ENCODE data around the gene SLC39A6.
"Not testable (repeated sequence)": the region's sequence is repeated elsewhere in the genome, so short reads cannot be mapped to it uniquely, and the experiment has no call there.

SLC39A6 gene

DNA sequence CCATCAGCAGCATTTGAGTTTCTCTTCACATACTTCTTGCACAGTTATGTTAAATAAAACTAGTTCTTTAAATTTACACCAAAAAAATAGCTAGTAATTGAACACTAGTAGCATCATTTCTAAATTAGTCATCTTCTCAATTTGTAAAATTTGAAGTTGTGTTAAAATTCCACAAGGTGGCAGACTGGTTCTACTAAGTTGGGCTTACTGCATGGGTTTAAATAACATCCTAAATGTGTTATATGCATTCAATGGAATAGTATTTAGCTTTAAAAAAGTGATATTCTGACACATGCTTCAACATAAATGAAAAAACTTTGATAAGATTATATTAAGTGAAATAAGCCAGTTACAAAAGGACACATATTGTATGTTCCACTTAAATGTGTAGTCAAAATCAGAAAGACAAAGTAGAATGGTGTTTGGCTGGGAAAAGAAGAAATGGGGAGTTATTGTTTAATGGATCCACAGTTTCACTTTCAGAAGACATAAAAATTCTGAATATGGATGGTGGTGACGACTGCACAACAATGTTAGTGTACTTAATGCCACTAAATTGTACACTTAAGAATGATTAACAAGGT is 33.1 kb downstream of the SLC39A6 start:
- peak in 3 of 6 experiments; percentile 7 to 56 (median 34) for DNase-seq

DNA sequence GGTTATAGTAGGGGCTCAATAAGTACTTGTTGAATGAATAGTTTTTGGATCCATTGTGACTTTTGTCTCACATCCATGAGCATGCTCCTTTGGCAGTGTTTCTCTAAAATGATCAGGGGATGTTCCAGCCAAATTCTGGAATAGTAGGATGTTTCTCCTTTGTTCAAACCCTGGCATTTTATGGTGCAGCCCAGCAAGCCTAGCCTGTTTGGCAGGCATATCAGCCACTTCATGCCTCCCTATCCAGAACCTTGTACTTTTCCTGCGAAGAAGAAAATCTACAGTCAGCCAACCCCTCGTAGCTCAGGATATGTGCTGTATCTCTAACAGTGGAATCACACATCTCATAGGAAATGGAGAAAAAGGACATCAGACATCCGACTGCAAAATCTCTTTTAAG is 34.7 kb downstream of the SLC39A6 start:
- no peak for DNase-seq

DNA sequence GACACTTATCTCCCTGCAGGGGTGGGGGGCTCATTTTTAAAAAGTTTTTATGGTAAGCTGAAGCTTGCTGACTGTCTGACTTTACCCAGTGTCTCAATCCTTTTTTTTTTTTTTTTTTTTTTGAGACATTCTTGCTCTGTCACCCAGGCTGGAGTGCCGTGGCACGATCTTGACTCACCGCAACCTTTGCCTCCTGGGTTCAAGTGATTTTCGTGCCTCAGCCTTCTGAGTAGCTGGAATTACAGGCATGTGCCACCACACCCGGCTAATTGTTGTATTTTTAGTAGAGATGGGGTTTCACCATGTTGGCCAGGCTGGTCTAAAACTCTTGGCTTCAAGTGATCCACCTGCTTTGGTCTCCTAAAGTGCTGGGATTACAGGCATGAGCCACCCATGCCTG is 37.0 kb downstream of the SLC39A6 start:
- DNase-seq = not testable (repeated sequence)

DNA sequence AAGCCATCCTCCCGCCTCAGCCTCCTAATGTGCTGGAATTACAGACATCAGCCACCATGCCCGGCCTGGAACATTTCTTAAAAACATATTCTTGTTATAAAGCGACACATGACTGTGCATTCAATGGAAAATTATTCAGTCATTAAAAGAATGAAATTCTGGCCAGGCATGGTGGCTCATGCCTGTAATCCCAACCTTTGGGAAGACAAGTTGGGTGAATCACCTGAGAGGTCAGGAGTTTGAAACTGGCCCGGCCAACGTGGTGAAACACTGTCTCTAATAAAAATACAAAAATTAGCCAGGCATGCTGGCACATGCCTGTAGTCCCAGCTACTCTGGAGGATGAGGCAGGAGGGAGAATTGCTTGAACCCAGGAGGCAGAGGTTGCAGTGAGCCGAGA is 40.1 kb downstream of the SLC39A6 start:
- no peak for DNase-seq

DNA sequence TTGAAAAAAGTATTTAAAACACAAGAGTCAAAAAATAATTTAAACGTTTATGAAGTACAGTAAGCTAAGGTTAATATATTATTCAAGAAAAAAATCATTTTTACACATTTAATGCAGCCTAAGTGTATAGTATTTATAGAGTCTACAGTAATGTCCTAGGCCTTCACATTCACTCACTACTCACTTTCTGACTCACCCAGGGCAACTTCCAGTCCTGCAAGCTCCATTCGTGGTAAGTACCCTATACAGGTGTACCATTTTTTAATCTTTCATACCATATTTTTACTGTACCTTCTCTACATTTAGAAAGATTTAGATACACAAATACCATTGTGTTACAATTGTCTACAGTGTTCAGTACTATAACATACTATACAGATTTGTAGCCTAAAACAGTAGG is 40.9 kb downstream of the SLC39A6 start:
- no peak for DNase-seq

DNA sequence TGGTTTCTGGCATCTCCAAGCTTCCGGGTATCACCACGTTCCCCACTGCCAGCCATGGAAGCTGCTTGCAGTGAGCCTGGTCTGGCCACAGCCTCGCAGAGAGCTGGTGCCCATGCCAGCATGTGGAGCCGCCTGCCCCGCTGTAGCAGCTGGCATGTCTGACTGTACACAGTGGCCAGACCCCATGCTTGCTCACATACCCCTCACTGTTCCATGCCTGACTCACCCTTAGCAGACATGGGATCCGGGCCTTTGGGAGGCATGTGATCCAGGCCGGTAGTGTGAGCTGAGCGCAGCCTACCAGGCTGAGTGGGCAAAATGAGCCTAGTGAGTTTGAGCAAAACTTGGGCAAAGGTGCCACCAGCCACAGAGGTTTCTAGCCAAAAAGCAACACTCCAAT is 43.0 kb downstream of the SLC39A6 start:
- no peak for DNase-seq

DNA sequence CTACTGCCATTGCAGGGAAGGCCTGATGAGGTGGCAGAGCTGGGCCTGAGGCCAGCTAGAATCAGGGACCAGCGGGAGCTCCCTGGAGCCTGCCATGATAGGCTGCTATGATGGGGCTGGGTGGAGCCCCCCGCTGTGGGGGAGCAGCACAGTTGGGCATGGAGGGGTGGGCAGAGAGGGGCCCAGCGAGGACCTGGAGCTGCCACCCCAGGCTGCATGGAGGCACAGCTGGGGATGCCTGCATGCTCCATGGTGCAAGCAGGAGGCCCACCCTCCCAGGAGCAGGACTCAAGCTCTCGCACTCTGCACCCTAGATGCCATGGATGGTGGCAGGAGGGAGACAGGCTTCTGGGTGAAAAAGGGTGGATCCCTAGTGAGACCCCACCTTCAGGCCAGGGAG is 43.9 kb downstream of the SLC39A6 start:
- DNase-seq = no peak

DNA sequence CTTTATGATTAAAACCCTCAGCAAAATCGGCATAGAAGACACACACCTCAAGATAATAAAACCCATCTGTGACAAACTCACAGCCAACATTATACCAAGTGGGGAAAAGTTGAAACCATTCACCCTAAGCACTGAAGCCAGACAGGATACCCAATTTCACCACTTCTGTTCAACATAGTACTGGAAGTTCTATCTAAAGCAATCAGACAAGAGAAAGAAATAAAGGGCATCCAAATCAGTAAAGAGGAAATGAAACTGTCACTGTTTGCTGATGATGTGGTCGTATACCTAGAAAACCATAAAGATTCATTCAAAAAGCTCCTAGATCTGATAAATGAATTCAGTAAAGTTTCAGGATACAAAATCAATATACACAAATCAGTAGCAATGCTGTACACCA is 45.4 kb downstream of the SLC39A6 start:
- DNase-seq = no peak

DNA sequence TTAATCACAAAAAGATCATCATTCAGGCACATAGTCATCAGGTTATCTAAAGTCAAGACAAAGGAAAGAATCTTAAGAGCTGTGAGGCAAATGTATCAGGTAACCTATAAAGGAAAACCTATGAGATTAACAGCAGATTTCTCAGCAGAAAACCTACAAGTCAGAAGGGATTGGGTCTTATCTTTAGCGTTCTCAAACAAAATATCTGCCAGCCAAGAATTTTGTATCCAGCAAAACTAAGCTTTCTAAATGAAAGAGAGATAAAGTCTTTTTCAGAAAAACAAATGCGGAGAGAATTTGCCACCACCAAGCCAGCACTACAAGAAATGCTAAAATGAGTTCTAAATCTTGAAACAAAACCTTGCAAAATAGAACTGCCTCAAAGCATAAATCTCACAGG is 48.0 kb downstream of the SLC39A6 start:
- DNase-seq = not testable (repeated sequence)

DNA sequence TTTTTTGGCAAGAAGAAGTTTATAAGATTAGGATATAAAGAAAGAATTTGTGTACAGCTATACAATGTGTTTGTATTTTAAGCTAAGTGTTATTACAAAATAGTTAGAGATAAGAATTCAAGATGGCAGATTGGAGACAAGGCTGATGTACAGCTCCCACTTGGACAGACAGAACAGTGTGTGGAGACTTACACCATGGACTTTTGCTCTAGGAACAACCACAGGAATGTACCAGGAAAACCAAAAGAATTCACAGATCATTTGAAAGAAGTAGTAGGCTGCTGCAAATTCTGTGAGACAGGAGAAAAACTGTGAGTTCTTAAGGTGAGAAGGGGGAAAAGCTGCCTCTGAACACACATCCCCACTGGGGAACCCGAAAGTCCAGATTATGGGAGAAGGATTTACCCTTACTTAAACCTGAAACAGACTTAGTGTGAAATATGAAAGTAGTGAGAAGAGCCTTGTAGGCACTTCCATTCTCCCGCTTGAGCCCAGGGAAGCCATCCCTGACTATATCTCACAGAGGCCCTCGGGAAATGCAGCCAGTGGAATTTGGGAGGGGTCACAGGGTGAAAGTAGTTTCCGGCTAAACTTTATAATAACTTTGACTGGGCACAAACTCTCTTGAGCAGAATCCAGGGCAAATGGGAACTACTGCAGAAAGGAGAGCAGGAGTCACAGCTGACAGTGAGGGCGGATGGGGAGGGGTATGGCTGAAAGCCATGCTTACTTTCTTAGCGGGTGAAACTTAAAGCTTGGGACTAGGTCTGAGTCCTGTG is 50.2 kb downstream of the SLC39A6 start:
- no peak for DNase-seq

DNA sequence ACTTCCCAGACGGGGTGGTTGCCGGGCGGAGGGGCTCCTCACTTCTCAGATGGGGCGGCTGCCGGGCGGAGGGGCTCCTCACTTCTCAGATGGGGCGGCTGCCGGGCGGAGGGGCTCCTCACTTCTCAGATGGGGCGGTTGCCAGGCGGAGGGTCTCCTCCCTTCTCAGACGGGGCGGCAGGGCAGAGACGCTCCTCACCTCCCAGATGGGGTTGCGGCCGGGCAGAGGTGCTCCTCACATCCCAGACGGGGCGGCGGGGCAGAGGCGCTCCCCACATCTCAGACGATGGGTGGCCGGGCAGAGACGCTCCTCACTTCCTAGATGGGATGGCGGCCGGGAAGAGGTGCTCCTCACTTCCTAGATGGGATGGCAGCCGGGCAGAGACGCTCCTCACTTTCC is 51.4 kb downstream of the SLC39A6 start:
- not testable (repeated sequence) for DNase-seq

DNA sequence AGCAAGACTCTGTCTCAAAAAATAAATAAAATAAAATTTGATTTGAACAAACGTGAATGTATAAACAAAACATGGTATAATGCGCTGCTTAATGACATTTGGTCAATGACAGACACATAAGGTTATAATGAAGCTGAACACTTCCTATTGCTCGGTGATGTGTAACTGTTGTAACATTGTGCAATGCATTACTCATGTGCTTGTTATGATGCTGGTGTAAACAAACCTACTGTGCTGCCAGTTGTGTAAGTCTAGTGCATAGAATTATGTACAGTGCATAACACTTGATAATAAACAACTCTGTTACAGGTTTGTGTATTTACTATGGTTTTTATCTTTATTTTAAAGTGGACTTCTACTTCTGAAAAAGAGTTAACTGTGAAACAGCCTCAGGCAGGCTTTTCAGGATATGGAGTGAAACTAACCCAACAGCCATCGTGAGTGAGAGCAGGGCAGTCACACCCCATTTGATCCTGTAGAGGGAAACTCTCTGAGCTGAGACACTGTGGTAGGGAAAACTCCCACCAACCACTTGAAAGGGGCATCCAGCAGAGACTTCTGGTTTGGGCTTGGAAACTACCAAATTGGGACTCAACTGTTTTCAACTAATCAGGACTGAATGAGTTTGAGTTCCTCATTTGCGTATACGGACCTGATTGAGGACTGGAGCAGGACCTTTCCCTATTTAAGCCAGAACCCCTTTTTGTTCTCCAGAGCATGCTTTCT is 53.1 kb downstream of the SLC39A6 start:
- DNase-seq = no peak

DNA sequence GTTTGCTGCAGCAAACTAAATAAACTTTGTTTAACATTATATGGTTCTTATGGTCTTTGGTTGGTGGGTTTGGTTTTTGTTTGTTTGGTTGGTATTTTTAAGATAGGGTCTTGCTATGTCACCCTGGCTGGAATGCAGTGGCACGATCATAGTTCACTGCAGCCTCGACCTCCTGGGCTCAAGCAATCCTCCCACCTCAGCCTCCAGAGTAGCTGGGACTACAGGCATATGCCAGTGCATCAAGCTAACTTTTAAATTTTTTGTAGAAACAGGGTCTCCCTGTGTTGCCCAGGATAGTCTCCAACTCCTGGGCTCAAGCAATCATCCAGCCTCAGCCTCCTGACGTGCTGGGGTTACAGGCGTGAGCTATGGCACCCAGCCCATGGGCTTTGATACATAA is 54.7 kb downstream of the SLC39A6 start:
- no peak for DNase-seq

DNA sequence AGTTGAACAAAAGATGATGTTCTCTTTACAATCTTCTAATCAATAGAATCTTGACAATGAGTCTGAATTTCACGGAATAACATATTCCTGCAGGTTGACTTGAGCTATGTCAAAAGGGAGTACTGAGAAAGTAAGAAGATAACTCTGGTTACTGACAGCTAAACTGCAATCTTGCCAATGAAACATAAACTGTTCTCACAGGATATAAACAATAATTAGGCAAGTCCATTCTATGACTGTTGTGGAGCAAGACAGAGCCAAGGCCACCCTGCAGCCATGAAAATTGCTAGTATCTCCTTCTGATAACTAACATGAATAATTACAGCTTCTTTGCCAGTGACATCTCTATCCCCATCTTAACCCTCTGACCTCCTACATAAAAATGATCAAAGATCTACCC is 55.5 kb downstream of the SLC39A6 start:
- no peak for DNase-seq

DNA sequence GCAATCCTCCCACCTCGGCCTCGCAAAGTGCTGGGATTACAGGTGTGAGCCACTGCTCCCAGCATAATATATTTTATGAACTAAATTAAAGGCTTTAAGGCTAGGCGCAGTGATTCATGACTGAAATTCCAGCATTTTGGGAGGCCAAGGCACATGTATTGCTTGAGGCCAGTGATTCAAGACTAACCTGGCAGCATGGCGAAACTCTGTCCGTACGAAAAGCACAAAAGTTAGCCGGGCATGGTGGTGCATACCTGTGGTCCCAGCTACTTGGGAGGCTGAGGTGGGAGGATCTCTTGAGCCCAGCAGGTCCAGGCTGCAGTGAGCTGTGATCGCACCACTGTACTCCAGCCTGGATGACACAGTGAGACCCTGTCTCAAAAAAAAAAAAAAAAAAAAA is 56.7 kb downstream of the SLC39A6 start:
- not testable (repeated sequence) for DNase-seq

DNA sequence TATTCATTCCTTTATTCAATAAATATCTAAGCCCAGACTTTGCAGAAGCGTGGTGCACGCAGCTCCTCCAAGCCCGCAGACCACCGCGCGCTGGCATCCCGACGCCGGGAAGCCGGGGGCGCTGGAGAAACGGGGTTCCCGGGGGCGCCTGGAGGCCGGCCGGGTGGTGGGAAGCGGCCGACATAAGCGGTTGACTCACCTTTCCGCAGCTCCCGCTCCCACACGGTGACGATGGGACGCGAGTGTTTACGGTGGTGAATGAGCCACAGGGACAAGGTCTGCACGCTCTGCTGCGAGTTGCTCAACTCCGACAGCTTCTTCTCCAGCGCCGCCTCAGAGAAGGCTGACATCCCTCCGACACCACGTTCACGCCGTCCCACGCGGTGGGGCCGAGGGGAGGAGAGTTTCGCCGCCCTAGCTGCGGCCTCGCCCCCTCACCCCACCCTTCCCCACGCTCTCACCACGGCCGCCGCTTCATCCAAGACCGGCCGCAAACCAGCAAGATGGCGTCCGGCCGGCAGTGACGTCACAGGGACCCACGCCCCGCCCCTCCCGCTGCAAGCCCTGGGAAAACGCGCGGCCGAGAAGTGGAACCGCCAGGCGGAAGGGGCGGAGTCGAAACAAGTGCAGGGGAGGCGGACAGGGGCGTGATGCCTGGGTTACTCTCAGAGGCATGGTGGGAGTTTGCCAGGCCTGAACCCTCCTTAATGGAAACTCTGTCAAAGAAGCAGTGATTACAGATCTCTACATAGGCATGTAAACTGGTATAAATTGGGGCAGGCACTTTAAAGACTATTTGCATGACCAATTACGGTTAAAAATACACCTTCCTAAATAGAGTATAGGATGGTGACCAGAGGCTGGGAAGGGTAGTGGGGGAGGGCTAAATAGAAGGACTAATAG is 61.8 kb downstream of the SLC39A6 start, which contains the start of gene RPRD1A:
RPRD1A (minus strand) TSS at position 505 of the 903 bp plus-strand sequence; CDS start at position 350, 155 bp downstream.
- peak; percentile 90 to 95 (median 91) for DNase-seq

DNA sequence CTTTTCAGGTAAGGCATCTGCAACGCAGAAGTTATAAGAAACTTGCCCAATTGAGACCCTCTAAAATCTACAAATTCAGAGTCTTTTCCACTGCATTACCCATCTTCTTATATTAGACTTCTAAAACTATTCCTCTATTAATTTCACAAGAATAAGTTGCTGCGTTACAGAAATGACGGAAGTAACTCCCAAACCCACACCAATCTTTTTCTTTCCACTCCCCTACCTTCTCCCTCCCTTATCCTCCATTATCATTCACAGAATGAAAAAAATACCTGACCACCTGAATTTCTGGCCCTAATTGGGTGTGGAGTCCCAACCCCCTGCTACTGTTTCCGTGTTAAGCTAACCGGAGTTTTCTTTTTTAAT is 62.5 kb downstream of the SLC39A6 start:
- DNase-seq = no peak

DNA sequence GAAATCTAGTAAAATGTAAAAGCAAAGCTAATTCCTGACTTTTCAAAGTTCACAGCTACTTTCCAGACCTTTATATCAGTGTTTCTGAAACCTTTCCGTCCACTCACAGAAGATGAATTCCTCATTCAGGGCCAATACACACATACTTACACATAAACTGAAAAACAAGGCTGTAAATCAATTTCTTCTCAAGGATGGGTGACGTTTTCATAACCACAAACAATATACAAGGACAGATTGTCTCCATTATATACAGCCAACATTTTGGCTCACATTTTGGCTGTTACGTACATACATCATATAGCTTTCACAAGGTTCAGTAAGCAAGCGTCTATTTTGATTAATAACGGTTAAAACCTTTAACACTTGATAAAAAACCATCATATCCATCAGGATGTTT is 63.1 kb downstream of the SLC39A6 start:
- DNase-seq = no peak

DNA sequence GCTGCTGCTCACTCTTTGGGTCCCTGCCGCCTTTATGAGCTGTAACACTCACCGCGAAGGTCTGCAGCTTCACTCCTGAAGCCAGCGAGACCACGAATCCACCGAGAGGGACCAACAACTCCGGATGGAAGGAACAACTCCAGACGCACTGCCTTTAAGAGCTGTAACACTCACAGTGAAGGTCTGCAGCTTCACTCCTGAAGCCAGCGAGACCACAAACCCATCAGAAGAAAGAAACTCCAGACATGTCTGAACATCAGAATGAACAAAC is 64.4 kb downstream of the SLC39A6 start:
- DNase-seq = not testable (repeated sequence)

DNA sequence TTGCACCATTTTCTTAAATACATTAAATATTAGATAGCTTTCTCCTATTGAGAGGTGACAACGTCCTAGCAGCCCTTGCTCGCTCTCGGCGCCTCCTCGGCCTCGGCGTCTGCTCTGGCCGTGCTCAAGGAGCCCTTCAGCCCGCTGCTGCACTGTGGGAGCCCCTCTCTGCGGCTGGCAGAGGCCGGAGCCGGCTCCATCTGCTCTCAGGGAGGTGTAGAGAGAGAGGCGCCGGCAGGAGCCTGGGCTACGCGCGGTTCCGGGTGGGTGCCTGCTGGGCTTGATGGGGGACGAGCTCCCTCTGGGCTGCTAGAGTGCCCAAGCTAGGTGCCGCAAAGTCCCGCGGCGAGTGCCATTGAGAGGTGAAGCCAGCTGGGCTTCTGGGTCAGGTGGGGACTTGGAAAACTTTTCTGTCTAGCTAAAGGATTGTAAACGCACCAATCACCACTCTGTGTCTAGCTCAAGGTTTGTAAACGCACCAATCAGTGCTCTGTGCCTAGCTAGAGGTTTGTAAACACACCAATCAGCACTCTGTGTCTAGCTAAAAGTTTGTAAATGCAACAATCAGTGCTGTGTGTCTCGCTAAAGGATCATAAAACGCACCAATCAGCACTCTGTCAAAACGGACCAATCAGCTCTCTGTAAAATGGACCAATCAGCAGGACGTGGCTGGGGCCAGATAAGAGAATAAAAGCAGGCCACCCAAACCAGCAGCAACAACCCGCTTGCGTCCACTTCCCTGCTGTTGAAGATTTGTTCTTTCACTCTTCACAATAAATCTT is 64.9 kb downstream of the SLC39A6 start:
- DNase-seq = no peak

DNA sequence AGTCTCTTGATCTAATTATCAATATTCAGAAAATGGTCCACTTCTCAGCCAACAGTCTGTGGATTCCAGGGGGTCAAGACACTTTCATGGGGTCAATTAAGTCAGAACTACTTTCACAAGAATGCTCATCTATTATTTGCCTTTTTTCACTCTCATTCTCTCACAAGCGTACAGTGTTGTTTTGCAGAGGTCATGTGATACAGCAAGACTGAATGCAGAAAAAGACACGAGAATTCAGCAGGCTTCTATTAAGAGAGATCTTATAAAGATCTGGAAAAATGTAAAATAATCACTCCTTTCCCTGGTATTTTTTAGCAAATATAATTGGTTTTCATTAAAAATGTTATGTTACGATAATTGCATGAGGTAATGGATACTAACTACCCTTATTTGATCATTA is 70.5 kb downstream of the SLC39A6 start:
- no peak for DNase-seq

Data from stimulated activated naive CD4-positive, alpha-beta T cell (primary cell).